Activated CD4-positive, alpha-beta T cell treated with anti-CD3 and anti-CD28 coated beads, Interleukin-2, Interleukin-6, amounts not matched to agents 100 ng/mL and 50 ng/mL, durations not matched to agents 16 hours and 8 hours (primary cell): ENCODE measurements around the gene TMC2.

Experiments
- DNase-seq: peaks from one replicate; pipeline ENCODE4 v3.0.0-alpha.2; 2020

TMC2 gene

DNA sequence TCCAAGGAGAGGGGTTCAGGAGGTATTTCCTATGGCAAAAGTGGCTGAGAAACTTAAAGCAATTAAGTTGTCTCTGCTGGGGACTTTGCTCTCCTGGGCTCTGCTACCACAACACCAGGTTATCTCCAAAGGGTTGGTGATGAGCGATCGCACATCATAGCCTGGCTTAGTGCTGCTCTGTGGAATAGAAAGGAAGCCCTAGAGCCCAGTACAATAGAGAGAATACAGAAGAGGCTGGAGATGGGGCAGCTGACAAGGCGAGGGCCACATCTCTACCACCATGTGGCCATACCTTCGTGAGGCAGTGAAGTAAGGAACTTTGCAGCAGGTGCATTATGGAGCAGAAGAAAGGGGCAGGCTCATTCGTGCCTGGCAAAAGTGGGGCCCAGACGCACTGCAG, 8.6 kb upstream of the TMC2 start:
- DNase-seq, result no peak

DNA sequence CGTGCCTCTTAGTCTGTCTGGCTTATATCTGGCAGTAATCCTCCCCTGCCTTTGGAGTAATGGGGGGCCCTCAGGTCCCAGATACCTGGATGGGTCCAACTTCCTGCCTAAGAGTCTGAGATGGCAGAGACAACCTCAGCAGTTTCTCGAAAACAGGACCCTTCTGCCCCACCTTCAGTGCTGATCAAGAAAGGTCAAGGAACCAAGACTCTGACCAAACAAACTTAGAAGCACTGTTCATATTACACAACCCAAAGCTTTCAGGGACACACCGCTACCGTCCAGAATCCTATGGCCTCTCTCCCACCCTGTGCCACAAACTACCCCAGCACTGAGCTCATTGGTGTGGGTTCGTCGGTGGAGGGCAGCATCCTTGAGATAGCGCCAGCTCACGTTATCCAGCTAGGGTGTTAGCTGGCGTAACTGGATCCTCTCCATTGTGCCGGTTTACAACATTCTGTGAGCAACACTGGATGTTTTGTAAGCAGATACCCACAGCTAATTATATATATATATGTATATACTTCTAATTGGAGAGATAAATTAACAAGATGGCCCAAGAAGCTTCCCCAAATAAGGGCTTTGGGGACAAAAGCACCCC, 7.6 kb upstream of the TMC2 start:
- no peak for DNase-seq

DNA sequence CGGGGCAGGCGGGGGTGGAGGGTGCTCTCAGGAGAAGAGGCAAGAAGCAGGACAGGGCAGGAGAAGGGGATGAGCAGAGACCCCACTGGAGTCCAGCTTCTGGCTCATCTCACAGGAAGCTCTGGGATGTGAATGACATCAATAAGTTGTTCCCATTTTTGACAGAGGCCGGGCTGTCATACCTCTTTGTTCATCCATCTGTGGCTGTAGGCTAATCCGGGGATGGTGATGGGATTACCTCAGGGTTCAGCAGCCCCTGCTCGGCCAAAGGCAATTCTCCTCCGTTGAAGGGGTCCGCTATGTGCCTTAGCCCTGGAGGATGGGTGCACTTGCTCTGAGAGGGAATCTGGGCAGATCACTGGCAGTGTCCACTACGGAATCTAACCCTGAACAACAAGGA, 3.3 kb upstream of the TMC2 start:
- no peak for DNase-seq

DNA sequence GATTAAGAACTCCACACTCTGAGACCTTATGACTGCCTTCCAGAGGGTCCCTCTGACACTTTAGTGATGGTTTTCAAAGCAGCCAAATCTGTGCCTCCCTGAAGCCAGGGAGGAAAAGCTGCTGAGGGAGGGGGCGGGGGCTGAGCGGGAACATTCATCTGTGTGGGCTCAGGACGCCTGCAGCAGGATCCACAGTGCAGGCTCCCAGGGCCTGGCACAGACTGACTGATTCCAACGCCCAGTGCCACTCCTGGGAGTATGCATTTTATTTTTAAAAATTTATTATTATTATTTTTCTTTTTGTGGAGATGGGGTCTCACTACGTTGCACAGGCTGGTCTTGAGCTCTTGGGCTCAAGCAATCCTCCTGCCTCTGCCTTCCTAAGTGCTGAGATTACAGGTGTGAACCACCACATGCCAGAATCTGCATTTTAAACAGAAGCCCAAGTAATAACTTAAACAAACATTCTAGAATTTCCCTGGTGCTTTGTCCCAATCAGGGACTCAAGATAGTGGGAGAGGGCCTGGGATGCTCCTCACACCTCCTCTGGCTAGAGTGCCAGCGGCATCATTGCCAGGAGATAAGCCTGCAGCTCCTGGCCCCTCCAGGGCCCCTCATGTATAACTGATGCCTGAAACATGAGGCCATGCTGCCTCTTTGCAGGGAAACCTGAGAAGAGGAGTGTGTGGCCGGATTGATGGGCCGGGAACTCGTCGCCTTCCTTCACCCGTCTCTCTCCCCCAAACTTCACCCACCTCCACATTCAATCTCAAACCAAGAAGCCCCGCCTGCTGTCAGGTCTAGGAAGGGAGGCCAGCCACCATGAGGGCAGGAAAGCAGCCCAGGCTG, 438 bp upstream of the TMC2 start:
- no peak for DNase-seq

DNA sequence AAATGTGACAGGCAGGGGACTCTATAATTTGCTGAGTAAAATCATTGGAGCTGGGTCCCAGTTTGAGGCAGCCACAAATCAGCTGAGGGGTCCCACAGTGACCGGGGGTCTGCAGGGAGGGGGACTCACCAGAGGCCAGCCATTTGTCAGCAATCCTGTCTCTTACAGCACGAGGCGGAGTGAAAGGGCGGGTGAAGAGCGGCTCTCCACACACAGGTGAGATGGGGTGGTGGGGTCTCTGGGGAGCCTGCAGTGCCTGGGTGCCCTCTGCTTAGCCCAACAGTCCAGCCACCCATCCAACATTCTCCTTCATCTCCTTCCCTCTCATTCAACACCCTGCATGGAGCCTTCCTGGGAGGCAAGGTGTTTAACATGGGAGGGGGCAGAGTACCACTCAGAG, 728 bp downstream of the TMC2 start:
- DNase-seq, result no peak

DNA sequence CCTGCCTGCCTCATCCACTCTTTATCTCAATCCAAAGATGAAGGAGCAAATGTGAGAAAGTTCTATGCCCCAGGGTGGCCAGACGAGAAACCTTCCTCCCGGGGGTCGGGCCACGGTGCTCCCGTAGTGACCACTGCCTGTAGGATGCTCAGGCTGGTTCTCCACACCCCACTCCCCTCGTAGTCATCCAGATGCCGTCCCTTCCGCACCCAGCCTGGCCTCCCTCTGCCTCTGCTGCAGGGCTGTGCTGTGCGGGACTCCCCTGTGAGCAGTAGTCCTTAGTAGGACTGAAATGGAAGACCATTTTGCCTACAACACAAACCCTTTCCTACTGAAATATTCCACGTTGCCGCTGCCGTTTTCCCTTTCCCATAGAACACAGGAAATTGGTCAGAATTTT, 2.0 kb downstream of the TMC2 start:
- DNase-seq, result no peak

DNA sequence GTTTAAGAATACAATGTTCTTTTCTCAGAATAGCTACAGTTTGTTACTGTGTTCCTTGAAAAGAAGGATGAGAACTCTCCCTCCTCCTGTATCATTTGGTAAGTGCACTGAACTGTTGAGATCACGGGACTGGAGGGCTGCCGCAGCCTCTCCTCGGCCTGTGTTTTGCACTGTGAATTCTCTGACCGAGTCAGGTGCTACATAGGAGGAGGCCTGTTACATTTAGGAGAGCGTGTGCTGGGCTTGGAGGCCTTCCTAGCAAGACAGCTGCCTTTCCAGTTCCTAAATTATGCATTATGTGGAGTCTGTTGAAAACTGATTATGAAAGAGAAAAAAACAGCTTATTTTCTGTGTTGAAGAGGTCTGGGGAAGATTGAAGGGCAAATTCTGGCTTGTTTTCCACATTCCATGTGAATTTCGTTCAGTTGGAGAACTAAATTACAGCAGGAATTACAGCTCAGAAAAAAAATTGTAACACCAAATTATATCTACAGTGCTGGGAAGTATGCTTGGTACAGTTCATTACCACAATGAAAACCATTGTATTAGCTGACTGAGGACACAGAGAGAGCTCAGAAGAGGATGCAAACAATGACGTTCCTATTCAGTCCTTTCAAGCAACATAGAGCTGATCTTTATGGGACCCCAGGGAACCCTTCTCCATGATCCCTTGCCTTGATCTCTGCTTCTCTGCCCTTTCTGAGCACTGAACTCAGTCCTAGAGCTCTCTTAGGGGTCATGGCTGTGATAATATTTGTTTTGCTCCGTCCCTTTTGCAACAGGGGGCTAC, 2.8 kb downstream of the TMC2 start:
- DNase-seq, result no peak

DNA sequence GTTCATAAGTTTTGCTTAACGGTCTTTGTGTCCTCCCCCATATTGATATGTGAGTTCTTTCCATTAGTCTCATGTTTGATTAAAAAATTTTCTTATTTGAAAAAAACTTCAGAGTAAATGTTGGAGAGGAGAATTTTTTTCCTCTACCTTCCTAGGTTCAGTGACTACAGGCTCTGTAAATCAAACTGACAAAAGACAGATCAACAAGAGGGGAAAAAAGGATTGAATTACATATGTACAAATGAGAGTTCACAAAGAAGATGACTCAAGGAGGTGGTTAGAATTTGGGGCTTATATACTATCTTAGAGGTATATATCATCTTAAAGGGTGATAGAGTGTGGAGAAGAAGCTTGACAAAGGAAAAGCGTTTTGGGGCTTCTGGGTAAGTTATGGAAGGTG, 5.6 kb downstream of the TMC2 start:
- no peak for DNase-seq

DNA sequence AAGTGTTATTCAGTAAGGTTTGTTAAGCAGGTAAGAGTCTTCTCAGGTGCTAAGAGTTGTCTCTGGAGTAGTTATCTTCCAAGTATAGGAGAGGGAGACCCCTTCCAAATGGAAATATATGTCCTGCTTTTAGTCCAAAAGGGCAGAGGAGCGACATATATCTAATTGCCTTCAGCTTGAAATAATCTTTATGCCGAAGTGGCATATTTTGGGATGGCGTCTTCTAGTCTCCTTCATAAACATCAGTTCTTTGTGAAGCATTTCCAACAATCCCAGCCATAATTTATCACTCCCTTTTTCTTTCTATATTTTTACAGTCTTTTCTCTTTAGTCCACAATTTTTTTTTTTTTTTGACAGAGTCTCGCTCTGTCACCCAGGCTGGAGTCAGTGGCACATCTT, 6.0 kb downstream of the TMC2 start:
- no peak for DNase-seq

DNA sequence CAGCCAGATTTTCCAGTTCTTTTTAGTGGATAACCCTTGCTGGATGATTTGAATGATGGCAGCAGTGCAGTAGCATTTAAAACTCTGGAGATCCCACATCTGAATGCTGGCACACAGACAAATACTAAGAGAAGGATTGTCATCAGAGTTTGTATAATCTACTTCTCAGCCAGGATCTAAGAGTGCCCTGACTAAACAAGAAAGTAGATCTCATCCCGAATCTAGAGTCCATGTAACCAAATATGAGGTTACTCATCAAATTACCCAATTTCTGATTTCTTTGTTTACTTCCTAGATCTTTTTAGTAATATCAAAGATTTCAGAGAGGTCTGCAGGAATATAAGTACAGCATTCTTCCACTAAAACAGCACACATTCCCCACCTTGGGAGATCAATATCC, 7.8 kb downstream of the TMC2 start:
- no peak for DNase-seq

DNA sequence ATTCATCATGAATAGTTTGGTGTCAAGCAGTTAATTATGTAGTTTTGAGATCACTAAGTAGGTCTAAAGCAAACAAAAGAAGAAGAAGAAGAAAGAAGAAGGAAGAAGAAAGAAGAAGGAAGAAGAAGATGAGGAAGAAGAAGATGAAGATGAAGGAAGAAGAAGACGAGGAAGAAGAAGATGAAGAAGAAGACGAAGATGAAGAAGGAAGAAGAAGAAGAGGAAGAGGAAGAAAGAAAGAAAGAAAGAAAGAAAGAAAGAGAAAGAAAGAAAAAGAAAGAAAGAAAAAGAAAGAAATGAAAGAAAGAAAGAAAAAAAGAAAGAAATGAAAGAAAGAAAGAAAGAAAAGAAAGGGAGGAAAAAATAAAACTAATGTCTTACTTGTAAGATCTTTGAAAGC, 9.2 kb downstream of the TMC2 start:
- DNase-seq, result no peak

DNA sequence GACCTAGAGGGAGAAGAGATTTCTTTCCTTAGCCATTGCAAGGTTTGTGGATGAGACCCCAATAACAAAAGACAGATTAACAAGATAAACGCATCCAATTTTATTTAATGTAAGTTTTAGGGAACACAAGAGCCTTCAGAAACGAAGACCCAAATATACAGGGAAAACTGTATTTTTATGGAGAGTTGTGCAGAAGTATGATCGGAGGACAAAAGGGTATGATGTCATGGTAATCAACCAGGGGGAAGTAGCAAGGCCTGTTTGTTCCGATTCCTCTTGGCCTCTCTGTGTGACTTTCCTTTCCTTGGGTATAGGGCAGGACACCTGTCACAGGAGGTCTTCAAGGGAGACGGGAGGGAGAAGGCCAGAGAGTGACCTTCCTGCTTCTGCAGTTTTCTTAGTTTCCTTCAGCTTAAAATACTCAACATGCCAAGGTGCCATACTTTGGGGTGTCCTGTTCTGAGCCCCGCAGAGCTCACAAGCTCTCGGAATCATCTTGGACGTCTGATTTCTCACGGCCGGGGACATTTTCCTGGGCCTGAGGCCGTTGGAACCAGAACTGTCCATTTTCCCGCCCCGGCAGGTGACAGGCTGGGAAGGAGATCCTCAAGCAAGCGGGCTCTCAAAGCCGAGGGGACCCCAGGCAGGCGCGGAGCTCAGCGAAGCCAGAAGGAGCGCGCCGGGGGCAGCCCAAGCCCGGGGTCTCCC, 21.7 kb downstream of the TMC2 start:
- no peak for DNase-seq

DNA sequence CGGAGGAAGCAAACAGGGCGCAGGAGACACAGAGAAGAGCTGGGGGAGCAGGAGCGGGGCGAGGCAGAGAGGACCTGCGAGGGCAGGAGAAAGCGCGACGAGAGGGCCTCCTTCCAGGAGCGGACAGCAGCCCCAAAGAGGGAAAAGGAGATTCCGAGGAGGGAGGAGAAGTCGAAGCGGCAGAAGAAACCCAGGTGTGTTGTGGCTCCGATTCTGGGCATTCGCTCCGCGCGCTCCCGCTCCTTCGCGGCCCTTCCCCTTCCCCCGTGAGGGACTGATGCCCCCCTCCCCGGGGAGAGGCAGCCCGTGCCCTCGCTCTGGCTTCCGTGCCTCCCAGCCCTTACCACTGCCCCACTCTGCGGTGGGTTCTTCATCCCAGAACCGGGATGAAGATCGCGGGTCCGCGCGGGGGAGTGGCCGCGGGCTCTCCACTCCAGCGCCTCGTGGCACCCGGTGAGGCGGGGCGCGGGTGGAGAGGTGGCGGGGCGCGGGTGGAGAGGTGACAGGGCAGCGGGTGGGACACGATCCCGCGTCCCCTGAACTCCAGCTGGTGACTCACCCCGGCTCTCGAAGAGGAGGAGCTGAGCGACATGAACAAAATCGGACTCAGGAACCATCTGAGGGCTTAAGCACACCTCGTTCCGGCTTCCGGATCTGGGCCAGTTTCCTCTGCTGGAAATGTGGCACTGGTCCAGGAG, 22.4 kb downstream of the TMC2 start:
- DNase-seq, result no peak

DNA sequence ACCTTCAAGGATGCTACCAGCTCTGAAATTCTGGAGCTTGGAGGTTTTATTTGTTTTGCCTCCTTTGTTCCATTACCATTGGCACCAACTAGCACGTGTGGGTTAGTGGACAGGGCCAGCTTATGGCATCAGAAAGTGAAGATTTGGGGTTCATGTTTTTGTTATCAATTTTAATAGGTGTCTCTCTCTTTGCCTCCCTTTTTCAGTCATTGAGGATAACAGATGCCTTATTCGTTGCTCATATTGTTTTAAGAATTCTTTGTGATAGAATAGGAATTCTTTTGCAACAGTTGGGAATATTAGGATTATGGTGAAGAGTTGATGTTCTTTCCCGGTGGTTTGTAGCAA, 22.9 kb downstream of the TMC2 start:
- no peak for DNase-seq

DNA sequence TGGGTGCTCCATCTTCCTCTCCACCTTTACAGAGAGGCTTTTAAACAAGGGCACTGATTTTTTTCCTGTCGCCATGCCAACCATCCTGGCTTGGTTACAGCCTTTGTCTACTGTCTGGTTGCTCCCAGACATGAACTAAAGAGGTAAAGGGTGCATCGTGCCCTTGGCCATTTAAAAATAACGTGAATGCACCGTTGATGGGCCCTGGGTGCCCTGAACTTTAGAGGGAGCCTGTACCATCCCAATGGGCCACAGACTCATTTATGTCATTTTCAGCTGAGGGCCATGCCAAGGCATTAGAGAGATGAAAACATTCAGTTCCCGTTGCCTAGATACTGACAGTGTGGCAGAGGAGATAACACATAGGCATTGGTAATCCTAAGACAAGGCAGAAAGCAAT, 23.3 kb downstream of the TMC2 start:
- DNase-seq, result no peak

DNA sequence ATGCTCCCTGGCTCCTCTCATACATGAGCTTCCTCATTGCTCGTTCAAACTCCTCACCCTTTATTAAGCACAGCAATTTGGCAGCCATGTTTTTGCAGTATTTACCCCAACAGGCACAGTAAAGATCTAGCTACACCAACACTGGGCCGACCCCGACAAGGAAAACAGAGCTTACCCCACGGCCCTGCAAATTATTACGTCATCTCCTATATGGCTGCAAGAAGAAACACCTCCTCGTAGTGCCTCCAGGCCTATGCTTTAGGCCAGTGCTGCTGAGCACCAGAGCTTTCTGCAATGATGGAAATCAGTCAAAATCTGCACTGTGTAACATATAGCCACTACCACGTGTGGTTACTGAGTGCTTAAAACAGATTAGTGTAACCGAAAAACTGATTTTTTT, 26.7 kb downstream of the TMC2 start:
- DNase-seq, result no peak

DNA sequence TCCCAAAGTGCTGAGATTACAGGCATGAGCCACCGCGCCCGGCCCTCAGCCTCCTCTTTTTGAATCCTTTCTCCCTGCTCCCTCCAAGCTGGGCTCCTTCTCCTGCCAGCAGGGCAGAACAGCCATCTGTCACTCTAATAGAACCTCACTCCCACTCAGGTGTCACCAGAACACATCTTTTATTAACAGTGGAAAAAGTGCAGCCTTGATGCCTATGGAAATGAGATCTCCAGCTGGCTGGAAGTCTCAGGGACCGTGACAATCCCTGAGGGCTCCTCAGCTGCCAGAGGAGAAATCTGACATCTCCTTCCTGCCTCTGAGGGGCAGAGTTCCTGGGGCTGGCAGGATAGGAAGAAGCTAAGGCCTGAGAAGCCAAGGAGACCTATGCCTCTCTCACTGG, 28.0 kb downstream of the TMC2 start:
- no peak for DNase-seq

DNA sequence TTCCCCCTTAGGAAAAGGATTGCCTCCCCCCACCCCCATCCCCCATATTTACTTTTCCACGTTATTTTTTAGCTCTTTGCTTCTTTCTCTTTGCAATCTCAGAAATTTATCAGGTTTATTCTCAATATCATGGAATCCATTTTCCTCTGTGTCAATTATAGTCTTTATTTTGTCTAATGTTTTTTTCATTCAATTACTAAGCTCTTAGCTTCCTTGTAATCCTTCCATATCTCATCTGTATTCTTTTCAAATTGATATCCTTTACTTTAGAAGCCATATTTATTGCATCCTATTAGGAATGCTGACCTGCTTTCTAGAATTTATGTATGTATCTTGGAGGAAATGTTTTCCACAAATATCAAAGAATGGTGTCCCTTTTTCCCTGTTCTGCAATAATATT, 39.3 kb downstream of the TMC2 start:
- DNase-seq, result no peak

DNA sequence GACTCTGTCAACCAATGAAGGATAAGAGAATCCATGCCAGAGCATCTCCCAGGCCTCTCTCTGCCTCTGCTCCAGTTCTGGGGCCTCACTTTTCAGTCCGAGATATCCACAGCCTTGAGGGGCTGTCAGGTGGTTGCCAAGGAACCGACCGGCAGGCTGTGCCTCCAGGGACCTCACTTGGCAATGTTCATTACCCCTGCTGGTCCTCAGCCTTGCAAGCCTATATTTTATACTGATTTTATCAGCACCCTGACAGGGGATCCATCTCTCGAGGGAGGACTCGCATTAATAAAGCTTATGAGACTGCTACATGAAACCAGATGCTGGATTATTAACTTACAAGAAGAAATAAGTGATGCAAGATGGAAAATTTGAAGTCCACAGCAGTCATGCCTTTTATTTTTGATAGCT, 39.9 kb downstream of the TMC2 start:
- no peak for DNase-seq

DNA sequence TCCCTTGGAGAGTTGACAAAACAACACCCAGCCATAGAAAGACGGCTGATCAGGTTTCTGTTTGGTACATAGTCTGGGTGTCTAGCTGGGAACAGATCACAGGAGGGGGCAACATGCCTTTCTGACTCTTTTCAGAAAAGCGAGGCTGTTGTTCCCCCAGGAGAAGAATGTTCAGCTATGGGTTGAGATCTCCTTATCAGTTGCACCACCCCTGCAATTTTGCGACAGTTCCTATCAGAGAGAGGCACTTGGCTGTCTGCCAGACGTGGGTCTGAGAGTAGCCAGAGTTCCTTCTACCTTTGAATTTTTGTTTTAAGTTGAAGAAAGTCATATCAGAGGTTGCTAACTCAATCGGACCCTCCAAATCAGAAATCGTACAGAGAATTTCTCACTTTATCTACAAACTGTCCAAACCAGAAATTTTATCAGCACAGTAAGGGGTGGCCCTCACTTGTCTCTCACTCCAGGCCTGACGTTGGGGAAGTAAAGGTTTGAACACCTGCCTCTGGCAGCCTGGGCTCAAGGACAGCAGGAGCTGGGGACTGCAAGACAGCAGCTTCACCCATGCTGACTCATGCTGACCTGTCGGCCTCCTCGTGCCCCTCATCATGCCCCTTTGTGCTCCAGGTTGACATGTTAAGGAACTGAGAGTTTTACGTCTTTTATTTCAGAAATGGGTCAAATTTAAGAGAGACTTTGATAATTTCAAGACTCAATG, 42.3 kb downstream of the TMC2 start:
- DNase-seq, result no peak

DNA sequence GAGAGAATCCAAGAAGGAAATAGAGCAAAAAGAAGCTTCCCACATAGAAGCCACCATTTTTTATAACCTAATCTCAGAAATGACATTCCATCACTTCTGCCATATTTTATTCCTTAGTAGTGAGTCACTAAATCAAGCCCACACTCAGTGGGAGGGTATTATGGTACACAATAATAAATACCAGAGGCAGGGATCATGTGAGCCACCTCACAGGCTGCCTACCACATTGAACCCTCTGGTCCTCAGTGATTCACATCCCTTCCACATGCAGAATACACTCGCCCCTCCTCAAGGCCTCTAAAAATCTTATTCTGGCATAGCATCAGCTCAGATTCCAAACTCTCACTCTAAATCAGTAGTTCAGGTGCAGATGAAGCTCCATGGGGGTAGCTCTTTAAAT, 49.4 kb downstream of the TMC2 start:
- DNase-seq, result no peak

DNA sequence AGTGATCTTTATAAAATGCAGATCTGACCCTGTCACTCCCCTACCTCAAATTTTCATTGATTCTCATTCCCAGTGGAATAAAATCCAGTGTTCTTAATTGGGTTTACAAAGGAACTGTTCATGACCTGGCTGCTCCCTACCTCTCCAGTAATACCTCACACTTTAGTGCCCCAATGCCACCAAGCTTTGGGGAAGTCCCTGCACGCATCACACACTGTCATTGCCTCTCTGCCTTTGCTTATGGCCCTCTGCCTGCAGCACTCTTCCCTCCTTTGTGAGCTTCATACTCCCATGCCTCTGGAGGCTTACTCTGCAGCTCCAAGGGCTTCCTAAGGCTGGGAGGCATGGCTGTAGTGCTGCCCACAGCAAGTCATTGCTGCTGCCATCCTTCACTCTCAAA, 57.4 kb downstream of the TMC2 start:
- no peak for DNase-seq
